TTC549 (cell line): Measurements from ENCODE around the gene MLH3.

Experiments
- FAIRE-seq: peaks from 2 replicates; lab custom pipeline; 2012; peaks lifted over from hg19 to GRCh38; lab: Jason Lieb, UNC

MLH3 gene

DNA sequence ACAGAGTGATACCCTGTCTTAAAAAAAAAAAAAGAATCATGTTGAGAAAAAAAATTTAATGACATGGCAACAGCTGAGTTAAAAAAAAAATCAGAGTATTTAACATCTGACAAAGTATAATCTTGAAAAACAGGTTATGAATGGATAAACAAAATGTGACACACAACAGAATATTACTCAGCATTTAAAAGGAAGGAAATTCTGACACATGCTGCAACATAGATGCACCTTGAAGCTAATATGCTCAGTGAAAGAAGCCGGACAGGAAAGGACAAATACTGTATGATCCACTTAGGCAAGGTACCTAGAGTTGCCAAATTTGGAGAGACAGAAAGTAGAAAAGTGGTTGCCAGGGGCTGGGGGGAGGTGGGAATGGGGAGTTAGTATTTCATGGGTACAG is 67.9 kb downstream of the MLH3 start:
- no peak for FAIRE-seq

DNA sequence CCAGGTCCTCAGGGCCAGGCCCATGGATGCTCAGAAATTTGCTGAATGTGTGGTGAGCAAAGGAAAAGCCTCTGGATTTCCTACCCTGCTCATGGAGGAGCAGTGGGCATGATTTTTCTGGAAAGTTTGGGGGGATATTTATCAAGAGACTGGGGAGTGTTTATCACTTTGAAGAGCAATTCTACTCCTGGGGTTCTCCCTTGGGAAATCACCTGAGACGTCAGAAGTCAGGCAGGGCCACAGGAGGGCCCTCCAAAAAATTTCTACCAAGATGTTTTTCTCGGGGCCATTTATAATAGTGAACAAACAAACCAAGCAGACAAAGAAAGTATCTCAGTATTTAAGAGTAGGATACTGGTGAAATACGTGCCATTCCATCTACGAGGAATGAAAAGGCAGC is 68.6 kb downstream of the MLH3 start:
- no peak for FAIRE-seq

DNA sequence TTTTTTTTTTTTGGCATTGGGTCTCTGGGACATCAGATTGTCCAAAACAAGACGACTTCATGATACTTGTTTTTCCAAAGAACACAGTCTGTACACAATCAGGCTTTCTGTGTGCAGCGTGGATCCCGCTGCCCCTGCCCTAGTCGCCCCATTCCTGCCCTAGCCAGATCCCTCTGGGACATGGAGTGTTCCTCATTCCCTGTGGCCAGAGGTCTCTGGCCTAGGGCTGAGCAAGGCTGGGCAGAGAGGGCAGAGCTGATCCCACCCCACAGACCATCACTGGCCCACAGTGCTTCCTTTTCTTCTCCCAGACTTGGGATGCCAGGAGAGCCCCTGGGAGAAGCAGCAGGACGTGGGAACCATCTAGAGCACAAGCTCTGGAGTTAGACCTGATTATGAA is 69.4 kb downstream of the MLH3 start:
- FAIRE-seq = no peak

DNA sequence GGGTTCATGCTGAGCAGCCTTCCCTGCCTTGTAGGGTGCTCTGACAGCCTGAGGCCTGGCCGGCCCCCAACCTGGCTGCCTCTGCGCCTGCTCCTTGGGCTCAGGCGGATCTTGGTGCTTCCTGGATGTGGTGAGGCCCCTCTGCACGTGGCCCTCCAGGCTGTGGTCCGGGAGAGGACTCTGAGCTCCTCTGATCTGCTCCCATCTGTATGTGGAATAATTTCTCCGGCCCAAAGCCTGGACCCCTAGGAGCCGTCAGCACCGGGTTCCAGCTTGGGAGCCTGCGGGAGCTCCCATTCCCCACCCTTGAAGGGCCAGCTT is 69.8 kb downstream of the MLH3 start:
- FAIRE-seq = no peak

DNA sequence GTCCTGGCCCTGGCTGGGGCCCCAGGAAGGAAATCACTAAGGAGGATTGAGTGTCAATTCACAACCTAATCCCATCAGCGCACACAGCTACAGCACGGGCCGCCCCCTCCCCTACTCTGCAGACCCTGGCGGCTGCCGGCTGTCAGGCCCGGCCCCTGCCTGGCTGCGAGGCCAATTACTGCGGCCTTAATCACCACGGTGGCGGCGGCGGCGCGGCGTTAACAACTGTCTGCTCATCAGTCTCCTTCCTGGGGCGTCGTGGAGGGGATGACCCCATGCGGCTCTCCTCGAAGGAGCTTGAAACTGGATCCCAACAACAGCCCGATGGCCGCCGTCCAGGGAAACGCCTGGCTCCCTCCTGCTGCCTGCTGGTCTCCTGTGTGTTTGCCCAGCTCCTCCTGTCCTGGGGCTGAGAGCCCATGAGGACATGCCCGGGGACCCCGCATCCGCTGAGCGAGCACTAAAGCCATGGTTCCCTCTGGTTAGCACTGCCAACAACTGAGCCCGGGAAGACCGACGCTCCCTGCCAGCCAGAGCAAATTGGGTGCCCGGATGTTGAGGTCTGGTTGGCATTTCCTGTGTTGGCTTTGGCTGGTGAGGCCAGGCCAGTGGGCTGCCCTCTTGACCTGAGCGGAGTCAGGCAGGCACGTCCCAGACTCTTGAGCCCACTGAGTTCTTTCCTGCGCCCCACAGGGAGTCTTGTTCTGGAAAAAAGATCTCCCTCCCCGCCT is 70.4 kb downstream of the MLH3 start:
- FAIRE-seq = no peak

DNA sequence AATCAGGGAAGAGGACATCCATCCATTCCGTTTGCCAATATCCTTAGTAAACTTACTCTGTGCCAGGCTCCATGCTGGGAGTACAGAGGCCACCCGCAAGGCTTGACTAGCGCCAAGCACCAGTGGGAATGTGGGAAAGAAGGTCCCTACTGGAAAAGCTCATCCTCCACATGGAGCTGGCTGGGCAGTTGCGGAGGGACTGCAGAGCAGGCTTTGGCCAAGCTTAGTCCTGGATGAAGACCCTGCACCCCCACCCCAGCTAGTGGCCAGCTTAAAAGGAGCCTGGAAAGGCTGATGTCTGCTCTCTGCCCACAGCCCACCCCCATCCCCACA is 70.9 kb downstream of the MLH3 start:
- FAIRE-seq = no peak

DNA sequence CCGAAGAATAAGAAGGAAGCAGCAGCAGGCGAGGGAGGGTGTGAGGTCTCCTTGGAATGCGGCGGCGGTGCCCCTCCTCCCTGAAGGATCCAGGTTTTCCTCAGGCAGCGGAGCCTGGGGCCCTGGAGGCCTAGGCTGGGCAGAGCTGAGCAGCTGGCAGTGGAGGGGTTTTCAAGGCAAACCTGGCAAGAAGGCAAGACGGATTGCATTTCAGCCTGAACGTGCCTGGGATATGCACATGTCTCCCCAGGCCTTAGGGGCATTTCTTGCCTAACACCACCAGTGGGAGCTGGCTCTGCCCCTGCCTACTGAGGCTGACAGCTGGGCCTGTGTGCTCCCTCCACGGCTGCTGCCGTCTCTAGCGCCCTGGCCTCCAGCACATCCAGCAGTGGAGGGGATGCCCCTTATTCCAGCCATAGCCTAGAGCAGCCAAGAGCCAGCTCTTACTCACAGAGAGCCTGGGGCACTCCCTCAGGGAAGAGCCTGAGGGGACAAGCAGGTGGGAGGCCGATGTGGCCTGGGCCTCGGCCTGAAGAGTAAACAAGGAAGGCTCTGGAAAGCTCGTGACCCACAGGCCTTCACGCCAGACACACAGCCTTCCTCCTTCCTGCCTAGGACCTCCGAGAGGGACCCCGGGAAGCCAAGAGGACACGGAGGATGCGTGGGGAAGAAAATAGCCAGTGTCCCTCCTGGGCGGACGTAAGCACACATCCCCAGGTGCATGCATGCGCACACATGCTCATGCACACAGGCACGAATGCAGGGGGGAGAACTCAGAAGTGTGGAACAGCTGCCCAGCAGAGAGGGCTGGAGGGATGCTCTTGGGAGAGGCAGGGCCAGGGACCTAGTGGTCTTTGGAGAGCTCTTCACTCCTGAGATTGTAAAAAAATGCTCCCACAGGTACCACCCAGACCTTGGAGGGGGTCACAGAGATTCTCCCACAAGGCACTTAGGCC is 71.5 kb downstream of the MLH3 start:
- no peak for FAIRE-seq

DNA sequence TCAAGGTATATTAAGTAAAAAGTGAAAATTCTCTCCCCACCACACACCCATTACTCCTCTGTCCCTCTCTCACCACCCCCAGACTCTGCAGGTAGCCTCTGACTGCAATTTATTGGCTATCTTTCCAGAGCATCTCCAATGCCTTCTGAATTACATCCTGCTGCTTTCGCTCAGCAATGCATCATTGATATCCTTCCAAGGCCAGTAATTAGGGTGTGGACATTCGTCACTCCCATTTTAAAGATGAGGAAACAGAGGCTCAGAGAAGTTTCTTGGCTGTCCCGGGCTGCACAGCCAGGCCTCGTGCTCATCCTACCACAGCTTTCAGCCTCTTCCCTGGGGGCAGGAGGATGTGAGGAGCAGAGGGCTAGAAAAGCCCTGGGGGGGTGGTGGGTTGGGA is 72.2 kb downstream of the MLH3 start:
- no peak for FAIRE-seq

DNA sequence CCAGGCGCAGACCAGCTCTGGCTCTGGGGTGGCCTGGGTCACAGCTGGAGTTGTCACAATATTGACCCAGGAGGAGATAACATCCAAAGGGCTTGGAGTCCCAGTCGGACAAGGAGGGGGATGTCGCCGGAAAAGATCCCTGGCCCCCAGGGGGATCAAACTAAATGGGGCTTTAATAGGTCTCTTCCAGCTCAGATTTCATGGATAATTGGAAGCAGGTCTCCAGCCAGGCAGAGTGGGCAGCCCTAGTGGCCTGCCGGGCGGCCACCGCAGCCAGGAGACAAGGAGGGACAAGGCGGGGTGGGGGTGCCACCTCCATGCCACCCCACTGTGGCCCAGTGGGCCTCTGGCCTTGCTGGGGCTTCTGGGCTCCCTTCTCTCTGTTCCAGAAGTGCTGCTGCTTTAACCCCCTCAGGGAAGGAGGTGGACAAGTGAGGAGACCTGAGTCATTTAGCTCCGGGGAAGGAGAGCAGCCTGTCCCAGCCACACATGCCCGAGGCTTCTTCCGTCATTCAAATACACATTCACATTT is 72.8 kb downstream of the MLH3 start:
- no peak for FAIRE-seq

DNA sequence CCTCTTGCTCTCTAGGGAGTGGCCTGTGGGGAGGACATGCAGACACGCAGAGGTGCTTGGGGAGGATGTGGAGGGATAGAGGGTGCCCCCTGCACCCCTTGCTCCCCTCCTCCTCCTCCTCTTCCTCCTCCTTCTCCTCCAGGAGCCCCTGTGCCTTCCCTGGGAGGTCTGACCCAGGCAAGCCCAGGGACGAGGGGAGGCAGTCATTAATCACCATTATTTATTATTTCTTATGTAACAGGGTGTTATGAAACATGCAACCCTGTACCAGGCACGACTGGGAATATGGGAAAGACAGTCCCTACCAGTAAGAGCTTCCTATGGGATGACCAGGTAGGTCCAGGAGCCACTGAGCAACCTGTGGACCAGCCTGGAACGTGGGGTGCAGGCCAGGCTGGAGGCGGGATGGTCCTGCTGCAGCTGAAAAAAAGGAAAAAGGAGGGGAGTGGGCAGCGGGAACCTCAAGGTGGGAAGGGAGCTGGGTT is 73.3 kb downstream of the MLH3 start:
- no peak for FAIRE-seq

DNA sequence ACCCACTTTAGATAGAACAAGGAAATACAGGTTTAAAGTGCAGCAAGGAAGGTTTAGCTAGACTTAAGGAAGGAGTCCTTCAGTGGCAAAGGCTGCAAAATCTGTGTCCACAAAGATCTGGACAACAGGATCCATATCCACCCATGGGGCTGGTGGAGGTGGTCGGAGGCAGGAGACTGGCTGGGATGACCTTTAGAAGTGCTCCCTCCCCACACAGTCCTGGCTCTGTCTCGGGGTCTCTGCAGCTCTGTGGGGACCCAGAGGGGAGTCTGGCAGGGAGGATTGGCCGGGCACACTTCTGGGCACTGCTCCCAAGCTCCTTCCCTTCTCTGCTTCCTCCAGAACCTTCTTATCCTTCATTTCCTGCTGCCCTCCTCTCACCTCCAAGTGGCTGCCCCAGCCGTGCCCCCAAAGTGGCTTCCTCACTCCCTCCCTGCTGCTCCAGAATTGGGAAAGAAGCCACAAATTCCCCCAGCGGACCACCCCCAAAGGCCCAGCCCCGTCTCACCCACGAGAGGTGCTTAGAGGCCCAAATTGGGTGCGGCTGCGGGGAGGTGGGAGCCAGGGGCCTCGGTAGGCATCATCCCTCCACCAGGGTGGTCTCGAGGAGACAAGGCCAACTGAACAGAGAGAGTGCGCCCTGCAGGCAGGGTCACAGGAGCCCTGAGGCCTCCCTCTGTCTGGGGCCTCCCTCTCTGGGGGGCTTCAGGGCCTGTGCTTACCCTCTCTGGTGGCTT is 73.9 kb downstream of the MLH3 start:
- no peak for FAIRE-seq

DNA sequence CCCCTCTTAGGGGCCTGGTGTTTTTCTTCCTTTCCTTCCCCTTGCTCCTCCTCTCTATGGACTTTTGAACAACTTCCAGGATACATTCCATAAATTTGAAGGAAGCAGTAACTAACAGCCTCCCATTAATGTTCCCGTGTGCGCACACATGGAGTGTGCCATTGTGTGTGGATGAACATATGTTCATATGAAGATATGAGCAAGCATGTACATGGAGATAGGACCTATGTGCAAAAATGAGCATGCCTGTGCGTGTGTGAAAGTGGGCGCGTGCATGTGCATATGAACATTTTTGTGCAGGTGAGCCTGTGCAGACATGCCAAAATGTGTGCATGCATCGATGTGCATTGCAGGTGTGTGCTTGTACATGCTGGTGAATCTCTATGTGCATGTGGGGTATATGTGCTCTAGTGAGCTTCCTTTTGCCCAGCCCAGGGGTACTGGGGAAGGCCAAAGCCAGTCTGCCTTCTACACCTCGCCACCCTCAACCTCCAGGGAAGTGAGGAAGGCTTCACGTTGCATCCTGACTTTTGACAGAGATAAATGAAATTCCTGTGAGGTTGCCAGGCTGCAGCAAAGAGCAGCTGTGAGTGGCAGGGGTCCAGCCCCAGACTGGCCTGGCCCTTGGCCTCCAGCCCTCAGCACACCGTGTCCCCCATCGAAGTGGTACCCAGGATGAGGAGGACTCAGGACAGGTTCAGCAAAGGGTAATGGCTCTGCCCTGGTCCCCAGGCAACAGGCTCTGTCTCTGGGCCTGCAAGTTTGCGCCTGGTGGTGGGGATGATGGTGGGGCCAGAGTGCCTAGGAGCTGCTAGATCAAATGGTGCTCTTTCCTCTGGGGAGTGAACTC is 74.8 kb downstream of the MLH3 start:
- FAIRE-seq = no peak

DNA sequence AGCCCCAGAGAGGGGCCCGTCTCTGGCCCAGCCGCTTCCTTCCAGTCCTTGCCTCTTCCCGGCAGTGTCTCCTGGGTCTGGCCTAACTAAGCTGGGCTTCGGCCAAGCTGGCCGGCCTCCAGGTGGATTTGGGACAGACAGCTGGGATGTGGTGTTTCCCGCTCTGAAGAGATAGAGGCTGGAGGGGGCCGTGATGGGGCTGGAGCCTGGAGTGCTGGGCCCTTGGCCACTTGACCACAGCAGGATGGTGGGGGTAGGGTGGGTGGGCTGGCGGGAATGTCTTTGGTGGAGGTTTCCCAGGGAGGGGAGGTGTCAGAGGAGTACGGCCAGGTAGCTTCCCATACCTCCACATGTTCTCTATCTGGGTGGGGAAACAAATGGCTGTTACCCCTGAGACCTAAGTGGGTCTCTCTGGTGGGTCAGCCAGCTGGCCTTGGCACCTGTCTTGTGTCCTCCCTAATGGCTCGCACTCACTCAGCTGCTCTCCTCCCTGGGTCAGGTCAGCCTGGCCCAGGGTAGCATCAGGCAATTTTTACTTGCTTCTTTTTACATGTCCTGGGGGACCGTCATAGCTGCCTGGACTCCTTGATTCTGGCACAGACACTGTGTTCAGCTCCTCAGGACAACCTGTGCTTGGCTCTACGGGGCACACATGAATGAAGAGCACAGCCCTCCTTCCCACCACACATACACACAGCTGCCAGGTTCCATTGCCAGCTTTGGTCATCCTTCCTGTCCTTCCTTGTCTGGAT is 76.0 kb downstream of the MLH3 start:
- no peak for FAIRE-seq

DNA sequence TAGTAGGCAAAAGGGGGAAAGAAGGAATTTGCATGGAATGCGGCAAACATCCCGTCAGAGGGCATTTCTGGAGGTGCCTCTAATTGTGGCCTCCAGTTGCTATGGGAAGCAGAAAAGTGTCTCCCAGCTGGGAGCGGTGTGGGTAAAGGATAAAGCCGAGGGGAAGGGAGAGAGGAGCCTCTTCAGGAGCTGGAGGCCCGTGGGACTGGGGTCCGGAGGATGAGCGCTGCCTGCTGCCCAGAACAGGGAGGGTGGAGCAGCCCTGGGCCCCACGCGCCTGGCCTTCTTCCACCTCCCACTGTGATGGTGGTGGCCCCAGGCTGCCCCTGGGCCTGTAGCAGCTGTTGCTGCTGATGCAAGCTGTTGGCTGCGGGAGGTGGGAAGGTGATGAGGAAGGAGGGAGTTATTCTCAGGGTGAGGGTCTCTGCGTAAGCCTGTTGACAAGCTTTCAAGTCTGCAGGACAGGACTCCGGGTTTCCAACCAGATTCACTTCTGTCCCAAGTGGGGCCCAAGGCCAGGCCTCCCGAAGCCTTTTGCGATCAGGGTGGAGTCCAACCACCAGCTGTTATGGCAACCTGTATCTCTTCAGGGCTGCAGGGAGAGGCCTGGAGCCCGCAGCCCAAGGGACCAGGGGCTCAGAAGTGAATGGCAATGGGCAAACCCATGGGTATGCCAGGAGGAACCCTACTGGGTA is 76.8 kb downstream of the MLH3 start:
- no peak for FAIRE-seq

DNA sequence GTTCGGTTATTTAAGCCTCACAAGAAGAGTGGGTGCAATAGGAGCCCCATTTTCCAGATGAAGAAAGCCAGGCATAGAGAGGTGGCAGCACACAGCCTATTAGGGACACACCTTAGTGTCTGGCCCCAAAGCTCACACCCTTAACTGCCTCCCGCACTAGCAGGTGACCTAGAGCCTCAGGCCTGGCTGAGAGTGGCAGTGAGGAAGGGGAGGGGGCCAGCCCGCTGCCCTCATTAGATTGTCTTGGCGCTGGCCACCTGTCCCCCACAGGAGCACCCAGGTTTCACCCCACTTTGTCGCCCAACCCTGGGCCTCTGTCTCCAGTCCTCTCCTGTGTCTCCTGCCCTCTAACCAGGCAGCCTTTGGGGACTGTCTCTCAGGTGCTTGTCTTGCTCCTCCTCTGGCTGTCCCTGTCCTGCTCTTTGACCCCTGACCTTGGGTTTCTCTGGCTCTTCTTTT is 77.3 kb downstream of the MLH3 start:
- FAIRE-seq = no peak

DNA sequence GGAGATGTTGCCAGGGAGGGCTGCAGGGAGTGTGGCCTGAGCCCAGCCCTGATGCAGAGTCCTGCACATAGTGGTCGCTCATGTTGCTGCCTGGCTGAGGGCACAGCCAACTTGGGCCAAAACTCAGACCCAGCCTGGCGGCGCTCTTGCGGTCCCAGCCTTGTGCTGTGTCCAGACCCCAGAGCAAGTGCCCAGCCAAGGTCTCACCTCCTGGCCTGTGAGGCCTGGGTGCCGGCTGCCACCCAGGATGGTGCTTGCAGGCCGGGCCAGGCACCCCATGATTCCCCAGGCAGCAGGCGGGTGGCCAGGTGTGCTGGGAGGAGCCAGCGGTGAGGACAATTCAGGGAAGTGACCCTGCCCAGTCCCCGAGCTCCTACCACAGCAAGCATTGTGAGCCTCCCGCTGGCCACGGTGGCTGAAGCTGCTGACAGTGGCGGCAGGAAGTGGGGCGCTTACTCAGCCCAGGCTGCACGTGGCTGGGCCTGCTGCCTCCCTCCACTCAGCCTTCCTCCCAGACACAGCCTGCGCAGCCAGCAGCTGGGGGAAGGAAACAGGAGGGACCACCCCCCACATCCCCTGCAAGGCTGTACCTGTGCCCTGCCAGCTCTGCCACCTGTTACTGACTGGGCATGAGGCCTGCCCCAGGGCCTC is 78.1 kb downstream of the MLH3 start:
- no peak for FAIRE-seq

DNA sequence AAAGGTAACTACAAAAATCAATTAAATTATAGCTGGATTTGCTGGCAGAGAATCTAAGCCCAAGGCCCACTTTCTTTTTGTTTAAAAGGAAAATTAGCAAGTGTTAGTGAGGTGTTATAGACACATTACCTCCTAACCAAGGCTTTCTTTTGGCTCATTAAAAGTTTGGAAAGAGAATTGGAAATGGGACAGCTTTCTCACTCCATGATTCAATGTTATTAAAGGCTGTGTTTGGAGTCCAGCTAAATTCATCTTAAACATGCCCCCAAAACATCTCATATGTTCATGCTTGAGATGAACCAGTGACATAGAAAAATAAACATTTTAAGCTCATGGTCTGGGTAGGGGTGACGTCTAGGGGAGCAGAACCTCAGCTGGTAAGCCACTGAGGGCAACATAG is 82.5 kb downstream of the MLH3 start:
- FAIRE-seq = no peak

DNA sequence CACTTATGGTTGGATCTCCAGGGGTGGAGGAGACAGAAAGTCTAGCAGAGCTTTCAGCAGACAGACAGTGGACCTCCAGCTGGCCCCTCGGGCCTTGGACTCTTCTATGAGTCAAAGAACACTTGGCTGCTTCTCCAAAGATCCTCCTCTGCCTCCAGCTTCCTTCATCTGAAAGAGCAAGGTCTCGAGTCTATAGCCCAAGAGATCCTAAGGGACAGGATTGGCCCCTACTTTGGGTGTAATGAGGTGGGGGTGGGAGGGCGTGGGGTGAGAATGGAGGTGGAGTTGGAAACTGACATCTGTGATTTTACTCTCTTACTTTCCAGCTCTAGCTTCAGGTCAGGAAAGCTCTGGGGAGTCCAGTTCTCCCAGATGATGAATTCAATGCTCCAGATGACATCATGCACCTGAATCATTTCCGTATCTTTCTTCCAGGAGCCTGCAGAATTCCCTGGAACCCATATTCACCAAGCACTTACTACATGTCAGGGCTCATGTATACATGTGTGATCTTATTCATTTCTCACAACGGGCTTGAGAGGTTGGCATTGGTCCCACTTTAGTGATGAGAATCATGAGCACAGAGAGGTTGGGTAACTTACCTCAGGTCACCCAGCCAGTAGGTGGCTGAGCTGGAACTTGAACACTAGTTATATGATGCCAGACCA is 85.6 kb downstream of the MLH3 start:
- no peak for FAIRE-seq

DNA sequence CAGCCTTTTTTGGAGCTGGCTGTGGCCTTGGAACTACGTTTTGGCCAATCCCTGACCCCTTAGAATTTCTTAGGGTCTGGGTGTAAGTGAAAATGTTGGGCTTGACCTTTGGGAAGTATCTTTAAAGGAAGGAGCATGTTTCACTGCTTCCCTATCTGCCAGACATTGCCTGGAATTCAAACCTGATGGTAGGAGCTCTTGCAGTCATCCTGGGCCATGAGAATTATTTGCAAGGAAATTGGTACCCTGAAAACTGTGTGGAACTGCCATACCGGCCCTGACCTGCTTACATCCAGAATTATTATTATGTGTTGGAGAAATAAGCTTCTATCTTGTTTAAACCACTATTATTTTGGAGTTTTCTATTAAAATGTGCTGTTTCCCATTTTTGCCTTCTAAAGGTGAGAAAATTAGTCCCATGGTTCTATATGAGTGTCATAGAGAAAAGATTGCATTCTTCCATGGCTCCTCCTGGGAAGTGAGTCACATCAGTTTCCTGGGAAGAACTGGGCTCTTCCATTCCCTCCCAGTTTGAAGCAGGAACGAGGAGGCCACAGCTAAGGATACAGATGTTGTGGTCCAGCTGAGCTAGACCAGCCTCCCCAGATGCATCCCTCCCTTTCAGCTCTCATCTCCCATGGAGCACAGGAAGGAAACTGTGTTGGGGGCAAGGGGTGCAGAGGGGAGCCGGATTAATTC is 86.3 kb downstream of the MLH3 start:
- no peak for FAIRE-seq
